ENCODE data around the gene INTS4.
"Not testable (repeated sequence)": the region's sequence is repeated elsewhere in the genome, so short reads cannot be mapped to it uniquely, and the experiment has no call there.

INTS4 gene

DNA sequence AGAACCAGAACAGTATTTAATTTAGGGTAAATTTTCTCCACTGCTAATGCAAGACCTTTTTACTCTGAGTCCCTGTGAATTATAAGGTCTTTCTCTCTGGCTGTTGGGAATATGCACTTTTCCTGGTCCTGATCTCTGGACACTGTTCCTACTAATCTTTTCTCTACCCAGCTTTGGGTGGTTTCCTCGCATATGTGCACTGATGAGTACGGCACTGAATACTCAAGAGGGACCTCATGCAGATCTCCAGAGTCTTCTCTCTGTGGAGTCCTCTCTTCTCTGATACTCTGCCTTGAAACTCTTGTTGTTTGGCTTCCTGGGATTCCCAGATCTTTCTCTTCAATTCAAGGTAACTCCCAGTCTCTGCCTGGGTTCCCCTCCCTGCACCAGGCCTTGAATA is 14.6 kb upstream of the INTS4 start:
- no peak overlapping the region for H3K9ac ChIP-seq (ENCODE audit: low read depth in 1 of 2, low read length in 2 of 2)
- no peak overlapping the region for H3K27ac ChIP-seq (ENCODE audit: low read depth in 2 of 2, low read length in 2 of 2)
- no peaks in the 10 kb centered on the region for H3K4me1 ChIP-seq (ENCODE audit: control insufficient read depth in 2 of 2, insufficient read depth in 2 of 2, low read length in 2 of 2)
- H3K9me3 ChIP-seq (ENCODE audit: control insufficient read depth in 2 of 2, low read length in 2 of 2), result no peaks in the 10 kb centered on the region
- no peak overlapping the region for H3K4me3 ChIP-seq (ENCODE audit: low read length in 2 of 2)
- no peaks in the 10 kb centered on the region for H3K27me3 ChIP-seq (ENCODE audit: control insufficient read depth in 2 of 2, insufficient read depth in 2 of 2, low read length in 2 of 2)
- H3K36me3 ChIP-seq (ENCODE audit: control insufficient read depth in 2 of 2, insufficient read depth in 2 of 2, low read length in 2 of 2), result no peaks in the 10 kb centered on the region

DNA sequence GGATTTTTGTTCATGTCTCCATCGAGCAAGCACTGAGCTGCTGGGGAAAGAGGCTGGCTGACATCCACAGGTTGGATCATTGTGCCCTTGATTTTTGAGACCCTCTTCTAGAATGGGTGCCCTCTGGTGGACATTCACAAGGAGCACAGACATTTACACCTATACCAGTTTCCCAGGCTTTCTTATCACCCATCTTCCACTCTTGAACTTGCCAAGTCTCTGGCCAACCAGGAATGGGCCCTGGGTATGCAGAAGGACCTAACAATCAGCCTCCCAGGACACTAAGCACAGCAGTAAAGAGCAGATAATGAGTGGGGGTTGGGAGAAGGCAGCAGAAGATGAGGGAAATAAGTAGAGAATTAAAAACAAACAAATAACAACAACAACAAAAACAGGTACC is 5.7 kb upstream of the INTS4 start:
- no peak overlapping the region for H3K27ac ChIP-seq (ENCODE audit: low read depth in 2 of 2, low read length in 2 of 2)
- no peaks in the 10 kb centered on the region for H3K27me3 ChIP-seq (ENCODE audit: control insufficient read depth in 2 of 2, insufficient read depth in 2 of 2, low read length in 2 of 2)
- H3K4me1 ChIP-seq (ENCODE audit: control insufficient read depth in 2 of 2, insufficient read depth in 2 of 2, low read length in 2 of 2), result peaks cover 2 to 5% of the 10 kb centered on the region in 2 donors
- no peak overlapping the region for H3K9ac ChIP-seq (ENCODE audit: low read depth in 1 of 2, low read length in 2 of 2)
- no peaks in the 10 kb centered on the region for H3K36me3 ChIP-seq (ENCODE audit: control insufficient read depth in 2 of 2, insufficient read depth in 2 of 2, low read length in 2 of 2)
- H3K9me3 ChIP-seq (ENCODE audit: control insufficient read depth in 2 of 2, low read length in 2 of 2), result no peaks in the 10 kb centered on the region
- H3K4me3 ChIP-seq (ENCODE audit: low read length in 2 of 2), result no peak overlapping the region

- H3K9ac ChIP-seq (ENCODE audit: low read depth in 1 of 2, low read length in 2 of 2), result no peak overlapping the region
- H3K36me3 ChIP-seq (ENCODE audit: control insufficient read depth in 2 of 2, insufficient read depth in 2 of 2, low read length in 2 of 2), result no peaks in the 10 kb centered on the region
- H3K4me3 ChIP-seq (ENCODE audit: low read length in 2 of 2), result no peak overlapping the region
- peaks cover 4 to 8% of the 10 kb centered on the region in 2 donors for H3K4me1 ChIP-seq (ENCODE audit: control insufficient read depth in 2 of 2, insufficient read depth in 2 of 2, low read length in 2 of 2)
- no peaks in the 10 kb centered on the region for H3K27me3 ChIP-seq (ENCODE audit: control insufficient read depth in 2 of 2, insufficient read depth in 2 of 2, low read length in 2 of 2)
- no peaks in the 10 kb centered on the region for H3K9me3 ChIP-seq (ENCODE audit: control insufficient read depth in 2 of 2, low read length in 2 of 2)
- H3K27ac ChIP-seq (ENCODE audit: low read depth in 2 of 2, low read length in 2 of 2), result no peak overlapping the region
Measured at GRCh38 chr11:77999446-78000030, 5.1 kb upstream of the INTS4 start.

DNA sequence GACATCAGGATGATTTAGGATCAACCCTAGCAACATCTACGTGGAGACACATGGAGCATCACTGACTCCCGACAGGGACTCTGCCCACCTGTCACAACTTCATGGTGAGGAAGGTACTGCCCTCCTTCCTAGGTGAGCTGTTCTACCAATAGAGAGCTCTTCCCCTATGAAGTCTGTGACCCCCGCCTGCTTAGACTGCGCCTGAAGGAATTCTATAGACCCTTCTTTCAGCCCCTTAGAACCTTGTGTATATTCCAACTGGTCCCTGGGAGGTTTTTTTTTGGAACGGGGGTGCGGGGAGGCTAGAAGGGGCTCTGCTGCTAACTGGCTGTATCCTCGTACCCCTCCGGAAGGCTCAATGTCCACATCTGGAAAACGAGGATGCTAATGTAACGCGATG is 566 bp downstream of the INTS4 start:
- H3K9me3 ChIP-seq (ENCODE audit: control insufficient read depth in 2 of 2, low read length in 2 of 2), result no peaks in the 10 kb centered on the region
- peaks cover 10 to 13% of the 10 kb centered on the region in 2 donors for H3K4me1 ChIP-seq (ENCODE audit: control insufficient read depth in 2 of 2, insufficient read depth in 2 of 2, low read length in 2 of 2)
- H3K9ac ChIP-seq (ENCODE audit: low read depth in 1 of 2, low read length in 2 of 2), result peak overlapping the region; percentile 77 to 91
- H3K27ac ChIP-seq (ENCODE audit: low read depth in 2 of 2, low read length in 2 of 2), result peak overlapping the region in 1 of 2 donors; percentile 86
- peaks cover 6 to 11% of the 10 kb centered on the region in 2 donors for H3K36me3 ChIP-seq (ENCODE audit: control insufficient read depth in 2 of 2, insufficient read depth in 2 of 2, low read length in 2 of 2)
- peak overlapping the region; percentile 89 to 99 for H3K4me3 ChIP-seq (ENCODE audit: low read length in 2 of 2)
- H3K27me3 ChIP-seq (ENCODE audit: control insufficient read depth in 2 of 2, insufficient read depth in 2 of 2, low read length in 2 of 2), result no peaks in the 10 kb centered on the region

DNA sequence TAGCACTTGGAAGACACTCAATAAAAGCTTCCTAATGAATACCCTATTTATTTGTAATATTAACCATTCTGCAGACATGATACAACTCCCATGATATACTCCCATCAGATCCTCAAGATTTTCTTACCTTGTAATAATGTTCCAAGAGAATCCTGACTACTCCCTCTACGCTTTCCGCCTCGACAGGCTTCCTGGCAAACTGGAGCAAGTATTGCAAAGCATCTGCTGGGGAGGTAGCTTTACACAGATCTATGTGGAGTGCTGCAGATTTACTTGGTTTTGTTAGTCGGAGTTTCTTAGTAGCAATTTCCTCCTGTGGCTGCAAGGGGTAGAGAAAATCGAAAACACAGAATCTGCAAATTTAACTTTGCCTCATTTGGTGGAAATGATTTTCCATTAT is 3.5 kb downstream of the INTS4 start:
- H3K4me3 ChIP-seq (ENCODE audit: low read length in 2 of 2), result no peak overlapping the region
- H3K9ac ChIP-seq (ENCODE audit: low read depth in 1 of 2, low read length in 2 of 2), result no peak overlapping the region
- no peak overlapping the region for H3K27ac ChIP-seq (ENCODE audit: low read depth in 2 of 2, low read length in 2 of 2)
- H3K9me3 ChIP-seq (ENCODE audit: control insufficient read depth in 2 of 2, low read length in 2 of 2), result no peaks in the 10 kb centered on the region
- H3K27me3 ChIP-seq (ENCODE audit: control insufficient read depth in 2 of 2, insufficient read depth in 2 of 2, low read length in 2 of 2), result no peaks in the 10 kb centered on the region
- H3K36me3 ChIP-seq (ENCODE audit: control insufficient read depth in 2 of 2, insufficient read depth in 2 of 2, low read length in 2 of 2), result peaks cover 12 to 25% of the 10 kb centered on the region in 2 donors
- H3K4me1 ChIP-seq (ENCODE audit: control insufficient read depth in 2 of 2, insufficient read depth in 2 of 2, low read length in 2 of 2), result peaks cover 10 to 13% of the 10 kb centered on the region in 2 donors

DNA sequence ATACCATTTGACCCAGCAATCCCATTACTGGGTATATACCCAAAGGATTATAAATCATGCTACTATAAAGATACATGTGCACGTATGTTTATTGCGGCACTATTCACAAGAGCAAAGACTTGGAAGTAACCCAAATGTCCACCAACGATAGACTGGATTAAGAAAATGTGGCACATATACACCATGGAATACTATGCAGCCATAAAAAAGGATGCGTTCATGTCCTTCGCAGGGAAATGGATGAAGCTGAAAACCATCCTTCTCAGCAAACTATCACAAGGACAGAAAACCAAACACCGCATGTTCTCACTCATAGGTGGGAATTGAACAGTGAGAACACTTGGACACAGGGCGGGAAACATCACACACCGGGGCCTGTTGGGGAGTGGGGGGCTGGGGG is 8.0 kb downstream of the INTS4 start:
- H3K4me1 ChIP-seq (ENCODE audit: control insufficient read depth in 2 of 2, insufficient read depth in 2 of 2, low read length in 2 of 2), result not testable (repeated sequence)
- H3K36me3 ChIP-seq (ENCODE audit: control insufficient read depth in 2 of 2, insufficient read depth in 2 of 2, low read length in 2 of 2), result peaks cover 12 to 33% of the 10 kb centered on the region in 2 donors

DNA sequence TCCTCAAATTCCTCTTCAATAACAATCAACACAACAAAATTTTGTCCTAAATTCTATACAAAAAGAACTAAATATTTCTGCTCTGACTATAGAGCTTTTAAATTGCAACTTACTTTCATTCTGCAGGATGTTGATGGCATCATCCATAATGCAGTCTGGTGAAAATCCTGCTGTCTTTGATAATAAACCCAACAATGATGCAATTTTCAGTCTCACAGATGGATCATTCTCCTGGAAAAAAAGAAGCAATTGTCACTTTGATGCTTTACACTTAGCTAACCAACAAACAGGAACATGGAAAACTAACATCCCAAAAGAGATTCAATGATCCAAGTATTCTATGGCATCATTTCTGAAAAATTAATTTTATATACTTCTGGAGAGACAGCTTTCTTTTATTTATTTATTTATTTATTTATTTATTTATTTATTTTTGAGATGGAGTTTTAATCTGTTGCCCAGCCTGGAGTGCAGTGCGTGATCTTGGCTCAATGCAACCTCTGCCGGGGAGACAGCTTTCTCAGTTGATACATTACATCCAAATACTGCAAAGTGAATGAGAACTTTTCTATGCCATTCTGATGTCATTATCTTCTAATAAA is 13.0 kb downstream of the INTS4 start:
- no peak overlapping the region for H3K4me3 ChIP-seq (ENCODE audit: low read length in 2 of 2)
- H3K9ac ChIP-seq (ENCODE audit: low read depth in 1 of 2, low read length in 2 of 2), result no peak overlapping the region
- H3K27ac ChIP-seq (ENCODE audit: low read depth in 2 of 2, low read length in 2 of 2), result no peak overlapping the region
- no peaks in the 10 kb centered on the region for H3K4me1 ChIP-seq (ENCODE audit: control insufficient read depth in 2 of 2, insufficient read depth in 2 of 2, low read length in 2 of 2)
- H3K27me3 ChIP-seq (ENCODE audit: control insufficient read depth in 2 of 2, insufficient read depth in 2 of 2, low read length in 2 of 2), result no peaks in the 10 kb centered on the region
- H3K36me3 ChIP-seq (ENCODE audit: control insufficient read depth in 2 of 2, insufficient read depth in 2 of 2, low read length in 2 of 2), result peaks cover 21 to 36% of the 10 kb centered on the region in 2 donors
- no peaks in the 10 kb centered on the region for H3K9me3 ChIP-seq (ENCODE audit: control insufficient read depth in 2 of 2, low read length in 2 of 2)

More for the DNA sequence above, 8.0 kb downstream of the INTS4 start:
- H3K9ac ChIP-seq (ENCODE audit: low read depth in 1 of 2, low read length in 2 of 2); H3K4me3 ChIP-seq (ENCODE audit: low read length in 2 of 2); H3K27ac ChIP-seq (ENCODE audit: low read depth in 2 of 2, low read length in 2 of 2); H3K27me3 ChIP-seq (ENCODE audit: control insufficient read depth in 2 of 2, insufficient read depth in 2 of 2, low read length in 2 of 2); H3K9me3 ChIP-seq (ENCODE audit: control insufficient read depth in 2 of 2, low read length in 2 of 2): not testable (repeated sequence)

- Histone ChIP-seq H3K4me3 (ENCODE audit: low read length in 2 of 2) (no peak overlapping the region), H3K36me3 (ENCODE audit: control insufficient read depth in 2 of 2, insufficient read depth in 2 of 2, low read length in 2 of 2) (peaks cover 0 to 5% of the 10 kb centered on the region in 2 donors), H3K27ac (ENCODE audit: low read depth in 2 of 2, low read length in 2 of 2) (no peak overlapping the region)
Measured at GRCh38 chr11:77968337-77968736, 26.1 kb downstream of the INTS4 start.

GRCh38 chr11:77967753-77968152 is 26.7 kb downstream of the INTS4 start:
- H3K36me3 ChIP-seq (ENCODE audit: control insufficient read depth in 2 of 2, insufficient read depth in 2 of 2, low read length in 2 of 2), result peaks cover 0 to 5% of the 10 kb centered on the region in 2 donors

More at GRCh38 chr11:77968337-77968736, 26.1 kb downstream of the INTS4 start:
- no peak overlapping the region for H3K9ac ChIP-seq (ENCODE audit: low read depth in 1 of 2, low read length in 2 of 2)
- H3K9me3 ChIP-seq (ENCODE audit: control insufficient read depth in 2 of 2, low read length in 2 of 2), result no peaks in the 10 kb centered on the region
- no peaks in the 10 kb centered on the region for H3K4me1 ChIP-seq (ENCODE audit: control insufficient read depth in 2 of 2, insufficient read depth in 2 of 2, low read length in 2 of 2)
- H3K27me3 ChIP-seq (ENCODE audit: control insufficient read depth in 2 of 2, insufficient read depth in 2 of 2, low read length in 2 of 2), result no peaks in the 10 kb centered on the region

GRCh38 chr11:77967121-77967520 is 27.3 kb downstream of the INTS4 start:
- no peaks in the 10 kb centered on the region for H3K27me3 ChIP-seq (ENCODE audit: control insufficient read depth in 2 of 2, insufficient read depth in 2 of 2, low read length in 2 of 2)
- no peaks in the 10 kb centered on the region for H3K9me3 ChIP-seq (ENCODE audit: control insufficient read depth in 2 of 2, low read length in 2 of 2)
- no peak overlapping the region for H3K9ac ChIP-seq (ENCODE audit: low read depth in 1 of 2, low read length in 2 of 2)
- H3K4me3 ChIP-seq (ENCODE audit: low read length in 2 of 2), result no peak overlapping the region
- no peak overlapping the region for H3K27ac ChIP-seq (ENCODE audit: low read depth in 2 of 2, low read length in 2 of 2)
- H3K36me3 ChIP-seq (ENCODE audit: control insufficient read depth in 2 of 2, insufficient read depth in 2 of 2, low read length in 2 of 2), result peaks cover 0 to 5% of the 10 kb centered on the region in 2 donors
- no peaks in the 10 kb centered on the region for H3K4me1 ChIP-seq (ENCODE audit: control insufficient read depth in 2 of 2, insufficient read depth in 2 of 2, low read length in 2 of 2)

More at GRCh38 chr11:77967753-77968152, 26.7 kb downstream of the INTS4 start:
- no peak overlapping the region for H3K4me3 ChIP-seq (ENCODE audit: low read length in 2 of 2)
- H3K27me3 ChIP-seq (ENCODE audit: control insufficient read depth in 2 of 2, insufficient read depth in 2 of 2, low read length in 2 of 2), result no peaks in the 10 kb centered on the region
- H3K9me3 ChIP-seq (ENCODE audit: control insufficient read depth in 2 of 2, low read length in 2 of 2), result no peaks in the 10 kb centered on the region
- H3K27ac ChIP-seq (ENCODE audit: low read depth in 2 of 2, low read length in 2 of 2), result no peak overlapping the region
- no peaks in the 10 kb centered on the region for H3K4me1 ChIP-seq (ENCODE audit: control insufficient read depth in 2 of 2, insufficient read depth in 2 of 2, low read length in 2 of 2)
- H3K9ac ChIP-seq (ENCODE audit: low read depth in 1 of 2, low read length in 2 of 2), result no peak overlapping the region
